ENCODE measurements around the gene SNW1.

GRCh38 chr14:77730976-77731497 lies 29.9 kb downstream of the SNW1 start:
- TF ChIP-seq GATA2 (IDR thresholded peaks at IDR 0.05; ENCODE audit: low read depth, low read length) (no peak), GATA3 (IDR thresholded peaks at IDR 0.05; ENCODE audit: low read depth, low read length) (no peak)
